ENCODE data around the gene NHSL2.
A peak's percentile ranks its signal among the peaks of the same experiment; 100 is the strongest.
"Not testable (repeated sequence)": the region's sequence is repeated elsewhere in the genome, so short reads cannot be mapped to it uniquely, and the experiment has no call there.

NHSL2 gene

GRCh38 chrX:72130156-72130761, 219.6 kb downstream of the NHSL2 start:
- no peak for DNase-seq (ENCODE audit: low spot score)

GRCh38 chrX:72130762-72131250, 220.2 kb downstream of the NHSL2 start:
- no peak for DNase-seq (ENCODE audit: low spot score)

GRCh38 chrX:72131317-72132294, 221.0 kb downstream of the NHSL2 start, which contains the start of gene RTL5:
Gene RTL5, minus strand, starts transcription at chrX:72131915.
- peak; percentile 88 for DNase-seq (ENCODE audit: low spot score)

GRCh38 chrX:72132456-72132855, 221.8 kb downstream of the NHSL2 start:
- DNase-seq (ENCODE audit: low spot score): no peak

- no peak for DNase-seq (ENCODE audit: low spot score)
Observed at GRCh38 chrX:72133851-72134546, 223.4 kb downstream of the NHSL2 start.

- no peak for DNase-seq (ENCODE audit: low spot score)
Observed at GRCh38 chrX:72137846-72138495, 227.3 kb downstream of the NHSL2 start.

GRCh38 chrX:72139538-72139937, 228.9 kb downstream of the NHSL2 start:
- no peak for DNase-seq (ENCODE audit: low spot score)

GRCh38 chrX:72141372-72142004, 230.8 kb downstream of the NHSL2 start:
- no peak for DNase-seq (ENCODE audit: low spot score)

- no peak for DNase-seq (ENCODE audit: low spot score)
Observed at GRCh38 chrX:72142094-72142793, 231.6 kb downstream of the NHSL2 start.

- DNase-seq (ENCODE audit: low spot score): no peak
Observed at GRCh38 chrX:72142794-72143608, 232.4 kb downstream of the NHSL2 start.

GRCh38 chrX:72143609-72143907, 232.9 kb downstream of the NHSL2 start:
- no peak for DNase-seq (ENCODE audit: low spot score)

- no peak for DNase-seq (ENCODE audit: low spot score)
Observed at GRCh38 chrX:72145181-72145580, 234.5 kb downstream of the NHSL2 start.

- DNase-seq (ENCODE audit: low spot score): no peak
Observed at GRCh38 chrX:72146527-72146926, 235.9 kb downstream of the NHSL2 start.

- DNase-seq (ENCODE audit: low spot score): no peak
Observed at GRCh38 chrX:72158773-72159172, 248.1 kb downstream of the NHSL2 start.

- no peak for DNase-seq (ENCODE audit: low spot score)
Observed at GRCh38 chrX:72159769-72160168, 249.1 kb downstream of the NHSL2 start.

GRCh38 chrX:72165551-72165950, 254.9 kb downstream of the NHSL2 start:
- DNase-seq (ENCODE audit: low spot score): no peak

- no peak for DNase-seq (ENCODE audit: low spot score)
Observed at GRCh38 chrX:72169008-72169728, 258.5 kb downstream of the NHSL2 start.

GRCh38 chrX:72176289-72176688, 265.6 kb downstream of the NHSL2 start:
- DNase-seq (ENCODE audit: low spot score): not testable (repeated sequence)

GRCh38 chrX:72176981-72177380, 266.3 kb downstream of the NHSL2 start:
- DNase-seq (ENCODE audit: low spot score): no peak

Measured in left forelimb (tissue), 1 donor.